GM18909 (cell line): Measurements from ENCODE around the gene MRPL41.
"Not testable (repeated sequence)": the region's sequence is repeated elsewhere in the genome, so short reads cannot be mapped to it uniquely, and the experiment has no call there.

Experiments used
- ATAC-seq: cut with Tn5 transposase; IDR thresholded peaks from one replicate; pipeline ENCODE4 v1.9.1; 2021; ENCODE audit warnings: mild to moderate bottlenecking; ENCODE audit not compliant: unreplicated experiment, poor library complexity

Gene MRPL41

GRCh38 chr9:137551264-137552021, at the start of gene MRPL41:
MRPL41 (plus strand) TSS chr9:137551879; CDS start chr9:137552082, 203 bp downstream.
- ATAC-seq: peak; percentile 86

GRCh38 chr9:137502008-137502911, 49.4 kb upstream of the MRPL41 start:
- ATAC-seq: no peak

- no peak for ATAC-seq
These were observed 47.3 kb upstream of the MRPL41 start for GRCh38 chr9:137504432-137504777.

GRCh38 chr9:137505421-137506140, 46.1 kb upstream of the MRPL41 start:
- no peak for ATAC-seq

GRCh38 chr9:137506274-137506673, 45.4 kb upstream of the MRPL41 start:
- ATAC-seq: no peak

- no peak for ATAC-seq
These were observed 44.9 kb upstream of the MRPL41 start for GRCh38 chr9:137506702-137507171.

GRCh38 chr9:137509198-137509597, 42.5 kb upstream of the MRPL41 start:
- no peak for ATAC-seq

- not testable (repeated sequence) for ATAC-seq
These were observed 40.6 kb upstream of the MRPL41 start for GRCh38 chr9:137511126-137511525.

GRCh38 chr9:137511758-137512463, 39.8 kb upstream of the MRPL41 start:
- no peak for ATAC-seq

GRCh38 chr9:137513136-137513535, 38.5 kb upstream of the MRPL41 start:
- ATAC-seq: not testable (repeated sequence)

- ATAC-seq: not testable (repeated sequence)
These were observed 37.7 kb upstream of the MRPL41 start for GRCh38 chr9:137513801-137514570.

- ATAC-seq: no peak
These were observed 36.9 kb upstream of the MRPL41 start for GRCh38 chr9:137514691-137515337.

GRCh38 chr9:137515338-137515724, 36.3 kb upstream of the MRPL41 start:
- no peak for ATAC-seq

- no peak for ATAC-seq
These were observed 35.3 kb upstream of the MRPL41 start for GRCh38 chr9:137516144-137516917.

GRCh38 chr9:137518661-137519459, 32.8 kb upstream of the MRPL41 start:
- not testable (repeated sequence) for ATAC-seq

GRCh38 chr9:137519553-137519952, 32.1 kb upstream of the MRPL41 start:
- ATAC-seq: no peak
